NOMO-1 (cell line): ENCODE results near the gene GNAZ.
"Not testable (repeated sequence)": the region's sequence is repeated elsewhere in the genome, so short reads cannot be mapped to it uniquely, and the experiment has no call there.

Experiments used
- DNase-seq, 2 experiments: peaks; one replicate each; lab custom pipeline; 2025; ENCODE audit not compliant: unreplicated experiment in 2 of 2; lab: John Stamatoyannopoulos, UW

Gene GNAZ

GRCh38 chr22:23129149-23129548 lies 58.8 kb downstream of the GNAZ start:
- DNase-seq = no peak

DNA sequence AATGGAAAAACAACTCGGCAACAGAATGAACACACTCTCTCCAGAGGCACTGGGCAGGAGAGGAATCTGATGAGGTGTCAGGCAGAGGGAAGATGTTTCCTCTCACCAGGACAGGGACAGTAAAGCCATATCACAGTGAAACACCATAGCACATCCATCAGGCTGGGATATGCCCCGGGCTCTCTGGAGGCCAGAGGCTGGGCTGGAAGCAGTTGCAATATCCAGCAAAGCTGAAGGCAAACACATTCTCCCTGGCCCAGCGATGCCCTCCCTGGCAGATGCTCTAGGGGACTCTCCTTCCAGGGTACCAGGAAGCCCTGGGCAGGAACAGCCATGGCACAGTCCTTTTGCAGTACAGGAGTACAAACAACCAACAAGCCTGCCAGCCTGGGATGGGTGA lies 60.4 kb downstream of the GNAZ start:
- no peak for DNase-seq

- DNase-seq = no peak
These were observed 61.6 kb downstream of the GNAZ start for GRCh38 chr22:23131931-23132330.

DNA sequence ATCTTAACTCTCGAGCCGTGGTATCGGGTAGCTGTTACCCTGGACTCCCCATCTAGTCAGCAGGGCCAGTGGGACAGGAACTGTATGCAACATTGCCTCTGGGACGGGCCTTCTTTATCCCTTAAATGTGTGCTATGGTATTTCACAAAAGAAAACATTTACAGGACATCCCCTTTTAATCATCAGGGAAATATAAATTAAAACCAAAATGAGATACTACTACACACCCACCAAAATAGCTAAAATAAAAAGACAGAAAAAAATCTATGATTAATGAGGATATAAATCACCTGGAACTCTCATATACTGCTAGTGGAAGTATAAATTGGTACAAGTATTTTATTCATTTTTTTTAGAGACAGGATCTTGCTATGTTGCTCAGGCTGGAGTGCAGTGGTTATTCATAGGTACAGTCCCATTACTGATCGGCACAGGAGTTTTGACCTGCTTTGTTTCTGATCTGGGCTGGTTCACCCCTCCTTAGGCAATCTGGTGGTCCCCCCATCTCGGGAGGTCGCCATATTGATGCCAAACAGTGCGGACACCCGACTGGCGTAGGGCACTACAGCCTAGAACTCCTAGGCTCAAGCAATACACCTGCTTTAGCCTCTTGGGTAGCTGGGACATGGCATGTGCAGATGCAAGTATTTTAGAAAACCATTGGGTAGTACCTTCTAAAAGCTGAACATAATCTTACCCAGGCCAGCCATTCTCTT lies 62.2 kb downstream of the GNAZ start:
- no peak for DNase-seq

GRCh38 chr22:23133922-23134321 lies 63.6 kb downstream of the GNAZ start:
- no peak for DNase-seq

DNA sequence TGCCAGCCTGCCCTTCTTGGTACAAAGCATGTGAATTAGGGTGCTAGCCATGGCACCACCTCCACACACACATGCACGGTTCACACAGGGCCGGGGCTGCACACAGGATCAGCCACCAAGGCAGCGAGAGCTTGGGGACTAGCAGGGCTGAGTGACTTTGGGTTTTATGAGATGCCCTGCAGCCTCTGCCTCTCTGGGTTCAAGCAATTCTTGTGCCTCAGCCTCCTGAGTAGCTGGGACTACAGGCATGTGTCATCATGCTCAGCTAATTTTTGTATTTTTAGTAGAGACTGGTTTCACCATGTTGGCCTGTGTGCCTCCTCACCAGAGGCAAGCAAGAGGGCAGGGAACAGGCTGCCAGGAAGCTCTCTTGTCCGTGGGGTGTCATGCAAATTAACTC lies 66.7 kb downstream of the GNAZ start:
- not testable (repeated sequence) for DNase-seq

GRCh38 chr22:23137468-23137867 lies 67.1 kb downstream of the GNAZ start:
- no peak for DNase-seq

DNA sequence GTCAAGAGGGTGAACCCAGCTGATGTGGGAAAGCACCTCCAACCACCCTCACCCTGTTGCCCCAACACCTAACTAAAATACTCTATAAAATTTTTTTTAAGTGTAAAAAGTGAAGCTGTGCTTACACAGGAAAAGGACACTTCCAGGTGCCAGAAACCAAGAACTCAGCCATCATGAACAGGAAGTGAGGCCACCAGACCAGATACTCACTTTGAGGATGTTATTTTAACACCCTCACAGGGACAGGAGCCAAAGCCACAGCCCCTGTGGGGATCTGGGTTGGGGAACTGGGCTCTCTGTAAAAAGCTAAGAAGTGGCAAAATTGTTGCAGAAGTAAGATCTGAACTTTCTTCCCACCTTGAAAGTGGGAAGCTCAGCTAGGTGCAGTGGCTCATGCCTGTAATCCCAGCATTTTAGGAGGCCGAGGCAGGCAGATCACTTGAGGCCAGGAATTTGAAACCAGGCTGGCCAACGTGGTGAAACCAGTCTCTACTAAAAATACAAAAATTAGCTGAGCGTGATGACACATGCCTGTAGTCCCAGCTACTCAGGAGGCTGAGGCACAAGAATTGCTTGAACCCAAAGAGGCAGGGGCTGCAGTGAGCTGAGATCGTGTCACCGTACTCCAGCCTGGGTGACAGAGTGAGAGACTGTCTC lies 67.7 kb downstream of the GNAZ start:
- peak; percentile 69 to 84 for DNase-seq

- DNase-seq = no peak
These were observed 68.5 kb downstream of the GNAZ start for GRCh38 chr22:23138584-23139435.

- no peak for DNase-seq
These were observed 70.1 kb downstream of the GNAZ start for GRCh38 chr22:23140385-23140784.

- no peak for DNase-seq
These were observed 72.3 kb downstream of the GNAZ start for GRCh38 chr22:23142546-23143105.

GRCh38 chr22:23143119-23143518 lies 72.8 kb downstream of the GNAZ start:
- DNase-seq = no peak

DNA sequence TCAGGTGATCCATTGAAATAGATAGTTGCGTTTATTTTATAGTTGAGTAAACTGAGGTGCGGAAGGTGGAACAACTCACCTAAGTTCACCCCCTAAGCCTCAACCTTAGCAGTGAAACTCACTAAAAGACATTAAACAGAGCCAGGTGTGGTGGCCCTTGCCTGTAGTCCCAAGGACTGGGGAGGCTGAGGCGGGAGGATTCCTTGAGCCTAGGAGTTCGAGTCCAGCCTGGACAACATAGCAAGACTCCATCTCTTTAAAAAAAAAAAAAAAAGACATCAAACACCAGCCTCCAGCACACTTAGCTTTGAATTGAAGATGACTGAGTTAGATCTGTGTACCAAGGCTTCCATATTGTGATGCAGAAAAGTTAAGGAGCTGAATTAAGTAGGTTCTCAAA lies 74.1 kb downstream of the GNAZ start:
- no peak for DNase-seq

GRCh38 chr22:23144932-23145877 lies 74.9 kb downstream of the GNAZ start, which contains the start of gene RAB36:
Gene RAB36, plus strand, starts transcription at chr22:23145477. Its CDS starts 1,140 bp downstream, at chr22:23146617.
- peak; percentile 55 to 61 for DNase-seq

- no peak for DNase-seq
These were observed 75.7 kb downstream of the GNAZ start for GRCh38 chr22:23145878-23146470.

- DNase-seq = no peak
These were observed 76.3 kb downstream of the GNAZ start for GRCh38 chr22:23146478-23147205.

DNA sequence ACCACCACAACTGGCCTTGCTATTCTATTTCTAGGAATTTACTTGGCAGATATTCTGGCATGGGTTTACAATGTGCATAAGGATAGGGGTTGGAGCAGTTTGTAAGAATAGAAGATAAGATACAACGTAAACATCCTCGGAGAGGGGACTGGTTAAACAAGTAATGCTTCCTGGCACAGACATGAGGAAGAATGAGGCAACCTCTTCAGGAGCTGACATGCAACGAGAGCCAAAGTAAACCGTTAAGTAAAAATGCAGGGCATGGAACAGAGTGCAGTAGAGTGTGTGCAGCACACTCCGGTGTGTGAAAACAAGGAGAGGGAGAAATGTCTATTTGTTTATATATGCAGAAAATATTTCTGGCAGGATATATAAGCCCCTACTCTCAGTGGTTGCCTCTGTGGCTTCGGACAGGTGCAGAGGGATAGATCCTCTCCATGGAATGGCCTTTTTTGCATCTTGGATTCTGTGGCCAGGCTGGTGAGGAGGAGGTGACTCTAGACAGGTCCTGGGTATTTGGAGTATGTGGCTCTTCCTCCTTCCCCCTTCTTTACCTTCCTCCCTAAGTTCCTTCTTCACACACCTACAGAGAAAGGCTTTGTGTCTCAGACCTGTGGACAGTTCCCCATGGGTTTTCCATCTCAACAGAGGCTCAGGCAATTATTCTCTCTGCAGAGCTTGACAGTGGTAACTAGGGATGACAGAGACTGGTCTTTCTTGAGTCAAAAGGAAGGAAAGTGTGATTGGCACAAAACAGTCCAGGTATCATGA lies 77.5 kb downstream of the GNAZ start:
- no peak for DNase-seq

DNA sequence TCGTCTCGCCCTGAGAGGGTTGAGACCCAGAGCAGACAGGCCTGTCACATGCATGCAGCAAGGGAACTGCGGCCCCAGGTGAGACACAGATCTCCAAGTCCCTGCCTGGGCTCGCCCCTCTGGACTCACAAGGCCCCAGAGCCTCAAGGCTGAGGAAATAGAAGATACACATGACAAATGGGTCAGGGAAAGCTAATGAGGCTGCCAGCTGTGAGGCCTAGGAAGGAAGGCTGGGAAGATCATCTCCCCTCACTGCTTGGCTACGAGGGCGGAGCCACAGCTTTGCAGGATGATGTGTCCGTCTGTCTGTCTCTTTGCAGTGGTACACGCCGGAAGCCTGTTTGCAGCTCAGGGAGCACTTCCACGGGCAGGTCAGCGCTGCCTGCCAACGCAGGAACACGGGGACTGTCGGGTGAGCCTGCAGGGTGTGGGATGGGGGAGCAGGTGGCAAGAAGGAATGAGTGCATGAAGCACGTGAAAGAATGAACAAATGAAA lies 79.5 kb downstream of the GNAZ start:
- no peak for DNase-seq
